ENCODE data around the gene SERPINI1.

Gene SERPINI1

GRCh38 chr3:167735233-167736138 is at the start of gene SERPINI1:
TSS of gene SERPINI1 (plus strand) at chr3:167735721. CDS start at chr3:167789129, 53,408 bp downstream.
- DNase-seq: peak; percentile 92 to 94 (median 93)

DNA sequence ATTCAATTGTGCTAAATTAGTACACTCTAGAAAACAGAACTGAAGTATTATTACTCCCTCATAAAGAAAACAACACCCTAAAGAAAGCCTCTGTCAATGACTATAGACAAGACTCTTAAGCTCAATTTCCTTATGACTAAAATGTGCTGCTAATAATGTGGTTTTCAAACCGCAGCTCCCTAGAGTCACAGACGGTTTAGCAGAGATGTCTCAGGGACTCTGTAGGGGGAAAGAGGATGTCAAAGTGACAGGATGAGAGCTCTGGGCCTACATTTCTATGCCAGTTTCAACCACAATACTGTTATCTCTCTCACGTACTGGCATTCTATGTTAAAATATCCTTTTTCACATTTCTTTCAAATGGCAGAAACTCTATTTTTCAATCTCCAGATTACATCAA is 44.2 kb upstream of the SERPINI1 start:
- no peak for DNase-seq

GRCh38 chr3:167694121-167694520 is 41.4 kb upstream of the SERPINI1 start:
- no peak for DNase-seq

DNA sequence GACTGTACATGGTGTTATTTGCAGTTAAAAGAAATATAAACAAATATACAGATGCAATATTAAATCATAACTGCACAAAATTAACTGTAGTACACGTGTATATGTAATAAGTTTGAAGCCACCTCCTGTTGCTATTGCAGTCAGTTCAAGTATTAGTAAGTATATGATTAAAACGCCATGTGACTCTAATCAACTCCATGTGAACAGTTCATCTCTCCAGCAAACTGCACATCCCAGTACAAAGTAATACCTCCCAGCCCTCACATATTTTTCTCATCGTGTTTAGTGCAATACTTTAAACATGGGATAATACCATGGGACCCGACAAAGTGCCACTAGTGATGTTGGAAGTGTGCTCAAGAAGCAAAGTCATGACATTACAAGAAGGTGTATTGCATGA is 35.5 kb upstream of the SERPINI1 start:
- DNase-seq: no peak

DNA sequence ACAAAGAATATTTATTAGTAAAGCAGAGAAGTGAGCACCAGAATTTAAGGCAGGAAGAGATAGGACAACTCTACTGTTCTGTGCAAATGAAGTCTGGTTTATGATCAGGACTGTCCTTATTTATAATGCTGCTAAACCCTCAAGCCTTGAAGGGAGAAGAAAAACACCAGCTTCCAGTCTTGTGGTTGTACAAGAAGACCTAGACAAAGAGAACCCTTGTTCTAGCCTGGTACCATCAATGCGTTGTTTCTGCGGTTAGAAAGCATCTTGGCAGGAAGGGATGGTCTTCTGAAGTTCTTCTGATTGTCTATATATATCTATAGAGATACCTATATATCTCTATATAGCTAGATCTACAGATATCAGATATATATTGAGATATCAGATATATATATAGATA is 34.6 kb upstream of the SERPINI1 start:
- no peak for DNase-seq

- DNase-seq: no peak
Measured at GRCh38 chr3:167705840-167706239, 29.7 kb upstream of the SERPINI1 start.

- DNase-seq: no peak
Measured at GRCh38 chr3:167709690-167710089, 25.8 kb upstream of the SERPINI1 start.

GRCh38 chr3:167710552-167710951 is 25.0 kb upstream of the SERPINI1 start:
- DNase-seq: no peak

DNA sequence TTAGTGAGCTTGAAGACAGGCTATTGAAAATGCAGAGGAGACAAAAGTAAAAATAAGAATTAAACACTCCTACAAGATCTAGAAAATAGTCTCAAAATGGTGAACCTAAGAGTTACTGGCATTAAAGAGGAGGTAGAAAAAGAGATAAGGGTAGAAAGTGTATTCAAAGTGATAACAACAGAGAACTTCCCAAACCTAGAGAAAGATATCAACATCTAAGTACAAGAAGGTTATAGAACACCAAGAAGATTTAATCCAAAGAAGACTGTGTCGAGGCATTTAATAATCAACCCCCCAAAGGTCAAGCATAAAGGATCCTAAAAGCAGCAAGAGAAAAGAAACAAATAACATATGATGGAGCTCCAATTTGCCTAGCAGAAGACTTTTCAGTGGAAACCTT is 24.1 kb upstream of the SERPINI1 start:
- DNase-seq: no peak

DNA sequence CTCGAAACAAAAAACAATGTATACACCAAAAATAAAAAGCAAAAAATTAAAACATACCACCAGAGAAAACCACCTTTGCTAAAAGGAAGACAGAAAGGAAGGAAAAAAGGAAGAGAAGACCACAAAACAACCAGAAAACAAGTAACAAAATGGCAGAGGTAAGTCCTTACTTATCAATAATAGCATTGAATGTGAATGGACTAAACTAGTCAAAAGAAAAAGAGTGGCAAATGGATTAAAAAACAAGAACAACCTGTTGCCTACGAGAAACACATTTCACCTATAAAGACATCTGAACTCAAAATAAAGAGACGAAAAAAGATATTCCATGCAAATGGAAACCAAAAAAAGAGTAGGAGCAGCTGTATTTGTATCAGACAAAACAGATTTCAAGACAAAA is 23.1 kb upstream of the SERPINI1 start:
- no peak for DNase-seq

DNA sequence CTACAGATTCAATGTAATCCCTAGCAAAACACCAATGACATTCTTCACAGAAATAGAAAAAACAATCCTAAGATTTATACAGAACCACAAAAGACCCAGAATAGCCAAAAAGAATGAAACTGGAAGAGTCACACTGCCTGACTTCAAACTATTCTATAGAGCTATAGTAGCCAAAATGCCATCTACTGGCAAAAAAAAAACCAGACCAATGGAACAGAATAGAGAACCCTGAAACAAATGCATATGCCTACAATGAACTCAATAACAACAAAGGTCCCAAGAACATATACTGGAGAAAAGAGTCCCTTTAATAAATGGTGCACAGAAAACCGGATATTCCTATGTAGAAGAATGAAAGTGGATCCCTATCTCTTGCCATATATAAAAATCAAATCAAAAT is 20.6 kb upstream of the SERPINI1 start:
- DNase-seq: no peak

- no peak for DNase-seq
Measured at GRCh38 chr3:167716920-167717319, 18.6 kb upstream of the SERPINI1 start.

DNA sequence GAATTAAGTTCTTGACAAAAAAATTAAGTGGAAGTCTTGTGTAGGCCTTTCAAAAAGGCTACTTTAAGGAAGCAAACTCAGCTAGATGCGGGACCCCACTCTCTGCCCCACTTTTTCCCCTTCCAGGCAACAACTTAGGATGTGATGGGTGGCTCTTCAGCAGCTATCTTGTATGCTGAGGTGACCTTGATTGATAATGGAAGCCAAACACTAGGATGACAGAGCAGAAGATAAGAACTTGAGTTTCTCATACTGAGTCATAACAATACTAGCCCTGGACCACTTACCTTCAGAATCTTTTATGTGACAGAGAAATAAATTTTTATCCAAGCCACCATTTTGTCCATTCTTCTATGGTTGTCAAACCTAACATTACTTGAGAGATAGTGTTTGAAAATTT is 16.9 kb upstream of the SERPINI1 start:
- DNase-seq: no peak

- no peak for DNase-seq
Measured at GRCh38 chr3:167723025-167723512, 12.5 kb upstream of the SERPINI1 start.

DNA sequence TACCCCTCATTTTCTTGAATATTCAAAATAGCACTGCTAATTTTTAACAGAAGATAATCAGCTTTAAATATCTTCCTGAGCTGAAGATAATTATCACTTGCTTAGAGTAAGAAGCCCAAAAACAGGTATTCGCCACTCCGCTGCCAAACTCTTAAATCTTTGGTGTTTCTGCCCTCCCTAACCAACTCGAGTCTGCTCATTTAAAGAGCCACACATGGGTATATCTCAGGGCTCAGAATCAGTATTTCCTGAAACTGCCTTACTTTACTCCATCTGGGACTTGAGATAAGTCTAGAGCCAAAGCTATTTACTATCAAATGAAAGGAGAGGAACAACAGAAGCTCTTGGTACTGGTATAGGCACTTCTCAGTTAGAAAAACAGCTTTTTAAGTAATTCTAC is 11.6 kb upstream of the SERPINI1 start:
- no peak for DNase-seq

DNA sequence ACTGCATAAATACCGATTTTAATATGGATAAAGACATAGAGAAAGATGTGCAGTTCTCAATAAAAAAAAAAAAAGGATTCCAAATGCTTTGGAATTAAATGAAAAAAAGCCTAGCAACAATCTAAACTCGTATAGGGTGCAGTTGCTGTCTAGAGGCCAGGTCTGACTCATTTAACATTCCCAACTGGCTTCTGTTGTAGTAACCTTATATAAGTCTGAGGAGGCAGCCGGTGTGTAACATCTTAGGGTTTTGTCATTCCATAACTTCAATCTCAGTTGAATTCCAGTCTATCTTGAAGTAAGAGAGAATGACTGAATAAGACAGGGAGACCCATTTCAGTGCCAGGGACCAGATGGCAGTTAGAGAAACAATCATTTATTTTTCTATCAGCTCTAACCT is 7.3 kb upstream of the SERPINI1 start:
- peak in 2 of 3 donors; percentile 7 to 29 for DNase-seq

DNA sequence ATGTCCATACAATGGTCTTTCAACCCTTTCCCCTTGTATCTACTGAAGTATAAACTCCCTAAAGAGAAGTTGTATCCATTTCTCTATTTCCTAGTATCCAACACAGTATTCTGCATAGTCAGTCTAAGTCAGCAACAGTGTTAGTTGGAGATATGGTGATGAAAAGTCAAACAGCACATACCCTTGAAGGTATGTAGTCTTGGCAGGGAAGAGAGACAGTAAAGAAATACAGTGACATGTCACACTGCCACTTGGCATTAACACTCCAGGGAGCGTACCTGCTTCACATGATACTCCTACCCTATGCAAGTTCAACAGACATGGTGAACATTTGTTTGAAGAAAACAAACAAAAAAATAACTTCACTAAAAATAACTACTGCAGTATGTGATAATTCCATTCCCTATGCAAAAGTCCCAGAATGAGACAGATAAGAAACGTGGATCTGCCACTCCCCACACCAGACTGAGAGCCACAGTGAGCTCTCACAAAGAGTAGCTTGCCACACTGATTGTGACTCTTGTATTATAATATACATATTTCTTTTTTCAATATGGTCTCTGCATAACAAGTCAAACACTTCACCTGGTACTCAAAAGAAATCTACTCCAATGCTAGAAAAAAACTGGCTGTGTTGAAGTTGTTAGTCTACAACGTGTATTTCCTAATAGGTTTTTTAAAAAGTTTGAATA is 6.7 kb upstream of the SERPINI1 start:
- DNase-seq: no peak

DNA sequence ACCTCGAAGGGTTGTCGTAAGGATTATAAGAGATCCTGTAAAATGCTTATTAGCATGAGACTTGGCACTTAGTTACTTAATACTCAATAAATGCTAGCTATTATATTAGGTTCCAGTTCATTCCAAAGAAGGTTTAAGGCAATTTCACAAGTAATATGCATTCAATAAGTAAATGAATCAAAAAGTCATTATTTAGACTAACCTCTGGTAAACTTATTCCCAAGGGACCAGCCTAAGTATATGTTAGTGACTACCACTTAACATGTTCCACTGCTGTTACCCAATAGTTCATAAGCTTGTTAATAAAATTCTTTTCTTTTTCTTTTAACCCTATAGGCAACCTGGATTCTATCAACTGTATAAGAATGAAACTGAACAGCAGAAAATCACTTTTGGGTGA is 5.9 kb upstream of the SERPINI1 start:
- no peak for DNase-seq

DNA sequence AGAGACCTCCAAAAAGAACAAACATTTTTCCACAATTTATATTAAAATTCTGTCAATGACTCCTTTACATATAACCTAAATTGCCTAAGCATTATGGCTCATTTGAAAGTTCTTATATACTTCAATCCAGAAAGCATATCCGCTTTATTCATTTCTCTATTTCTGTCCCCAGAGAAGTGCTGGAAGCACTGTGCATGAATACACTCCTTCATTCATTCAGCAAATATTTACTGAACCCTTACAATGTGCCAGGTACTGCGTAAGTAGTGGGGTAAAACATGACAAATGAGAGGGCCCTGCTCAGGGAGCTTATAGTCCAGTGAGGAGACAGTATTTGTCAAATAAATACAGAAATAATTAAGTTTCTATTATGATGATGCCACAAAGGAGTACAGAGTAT is 4.1 kb upstream of the SERPINI1 start:
- no peak for DNase-seq

- DNase-seq: no peak
Measured at GRCh38 chr3:167732313-167733065, 3.0 kb upstream of the SERPINI1 start.

DNA sequence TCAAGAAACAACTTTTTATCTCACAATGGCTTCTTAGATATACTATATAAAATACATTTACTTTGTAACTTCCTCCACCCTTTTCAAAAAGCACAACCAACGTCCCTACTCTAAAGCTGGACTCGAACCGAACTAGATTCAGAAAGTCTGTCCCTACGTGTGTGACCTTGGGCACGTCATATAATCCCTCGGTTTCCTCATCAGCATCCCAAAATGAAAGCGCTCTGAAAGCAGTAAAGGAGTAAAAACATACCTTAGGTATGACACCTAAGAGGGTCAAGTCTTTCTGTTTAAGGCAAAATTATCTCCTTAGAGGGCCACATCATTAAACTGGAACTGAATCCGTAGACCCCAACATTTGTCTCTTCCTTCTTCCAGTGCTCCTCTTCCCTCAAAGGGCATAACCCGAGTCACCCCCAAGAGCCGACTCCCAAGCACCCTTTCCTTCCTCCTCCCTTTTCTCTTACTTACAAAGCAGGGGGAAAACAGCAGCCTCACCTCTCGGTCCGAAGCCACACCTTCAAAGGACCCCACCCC is 1.5 kb upstream of the SERPINI1 start:
- peak; percentile 40 to 56 (median 49) for DNase-seq

DNA sequence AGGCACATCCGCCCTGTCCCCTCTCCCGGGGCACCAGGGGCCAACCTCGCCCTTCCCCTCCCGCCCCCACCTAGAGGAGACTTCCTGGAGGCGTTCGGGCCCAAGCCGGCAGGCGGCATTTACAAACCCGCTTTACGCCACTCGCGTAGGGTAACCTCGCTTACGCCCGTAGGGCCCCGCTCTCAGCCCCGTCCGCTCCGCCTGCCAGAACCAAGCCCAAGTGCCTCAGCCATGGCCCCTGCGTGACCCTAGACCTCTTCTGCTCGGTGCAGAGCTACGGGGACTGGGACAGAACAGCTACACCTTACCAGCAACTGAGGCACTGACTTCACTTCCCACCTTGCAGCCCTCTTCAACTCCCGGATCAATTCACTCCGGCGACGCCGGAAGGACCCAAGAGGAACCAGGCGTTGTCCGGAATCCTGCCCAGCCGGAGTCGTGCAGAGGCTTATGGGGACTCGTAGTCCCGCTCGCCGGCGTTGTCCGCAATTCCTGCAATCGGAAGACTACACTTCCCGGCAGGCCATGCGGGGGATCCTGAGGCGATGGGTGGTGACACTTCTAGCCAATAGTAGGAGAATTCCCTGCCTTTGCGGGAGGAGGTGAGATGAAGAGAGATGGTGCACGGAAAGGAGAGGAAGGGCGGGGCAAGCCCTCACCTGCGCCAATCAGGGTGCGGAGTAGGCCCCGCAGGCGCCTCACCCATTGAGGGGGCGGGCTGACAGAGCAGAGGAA is 856 bp upstream of the SERPINI1 start, which contains the start of gene PDCD10:
Gene PDCD10 (minus strand): TSS at position 395 of the 735 bp plus-strand sequence. CDS start 14,735 bp downstream, outside the sequence.
- peak; percentile 98 to 99 (median 98) for DNase-seq
